Breast epithelium (tissue), 4 donors: ENCODE measurements around the gene CBX8. TPM values are rescaled to one million over a fixed set of nuclear protein-coding genes. Genes with fewer than 3 reads are reported as not detected.

Source experiments
- DNase-seq, 2 donors: peaks; one replicate each; pipeline ENCODE4 v3.0.0-alpha.2; 2019; ENCODE audit warnings: low spot score in 2 of 2
- H3K27ac ChIP-seq, 2 donors: fragments of 200-600 bp; sonication (generic) in 1 of 2; one replicate each; pipeline ENCODE4 v1.5.1; 2016 to 2019; ENCODE audit warnings: mild to moderate bottlenecking in 1 of 2
- H3K27me3 ChIP-seq, 2 donors: fragments of 200-600 bp; sonication (generic) in 1 of 2; one replicate each; pipeline versions ENCODE4 v1.5.1 to v1.6.0; 2017 to 2019; ENCODE audit warnings: control low read depth in 1 of 2, mild to moderate bottlenecking in 1 of 2
- H3K36me3 ChIP-seq: fragments of 200-600 bp; one replicate; pipeline ENCODE4 v1.5.1; 2019
- H3K4me1 ChIP-seq, 2 donors: fragments of 200-600 bp; sonication (generic); one replicate each; pipeline ENCODE4 v1.5.1; 2016 to 2019; ENCODE audit warnings: control low read depth in 1 of 2
- H3K4me3 ChIP-seq, 3 donors: fragments of 200-600 bp; sonication (generic); 1 replicate in 2 of 3; 2 replicates in 1 of 3; pipeline ENCODE4 v1.5.1; 2016 to 2019; ENCODE audit warnings: mild to moderate bottlenecking in 3 of 3, moderate library complexity in 2 of 3
- H3K9me3 ChIP-seq, 2 donors: fragments of 200-600 bp; sonication (generic) in 1 of 2; one replicate each; pipeline ENCODE4 v1.5.1; 2016 to 2019; ENCODE audit warnings: control low read depth in 1 of 2
- CTCF ChIP-seq, 3 donors: fragments of 450-650 bp; IDR thresholded peaks; one replicate each; pipeline ENCODE4 v1.5.1; 2016 to 2017; ENCODE audit warnings: antibody characterized with exemption in 3 of 3, mild to moderate bottlenecking in 3 of 3, moderate library complexity in 3 of 3
- POLR2A ChIP-seq: fragments of 450-650 bp; IDR thresholded peaks from one replicate; pipeline ENCODE4 v1.6.1; 2016; ENCODE audit warnings: antibody characterized with exemption, mild to moderate bottlenecking, moderate library complexity
- POLR2AphosphoS5 ChIP-seq, 3 donors: sonication (generic); formaldehyde crosslinking; IDR thresholded peaks; one replicate each; pipeline ENCODE4 v1.6.1; 2017; ENCODE audit warnings: antibody characterized with exemption in 3 of 3
- intact Hi-C: fragments of 100-400 bp; cut with DNase I; formaldehyde crosslinking; loops from one replicate; pipeline ENCODE4 v1.15.1; 2023; ENCODE audit warnings: low total_unique reads
- total RNA-seq, 3 donors: library from RNA; depleted of rRNA; stranded (reverse); fragments of >200 nt; gene quantifications; one replicate each; pipeline ENCODE4 v1.1.0, GENCODE V29; 2016

CBX8 gene
- total RNA-seq, 3 donors from 2014 or later, result 1.9 to 9.2 (median 6.7) TPM

DNA sequence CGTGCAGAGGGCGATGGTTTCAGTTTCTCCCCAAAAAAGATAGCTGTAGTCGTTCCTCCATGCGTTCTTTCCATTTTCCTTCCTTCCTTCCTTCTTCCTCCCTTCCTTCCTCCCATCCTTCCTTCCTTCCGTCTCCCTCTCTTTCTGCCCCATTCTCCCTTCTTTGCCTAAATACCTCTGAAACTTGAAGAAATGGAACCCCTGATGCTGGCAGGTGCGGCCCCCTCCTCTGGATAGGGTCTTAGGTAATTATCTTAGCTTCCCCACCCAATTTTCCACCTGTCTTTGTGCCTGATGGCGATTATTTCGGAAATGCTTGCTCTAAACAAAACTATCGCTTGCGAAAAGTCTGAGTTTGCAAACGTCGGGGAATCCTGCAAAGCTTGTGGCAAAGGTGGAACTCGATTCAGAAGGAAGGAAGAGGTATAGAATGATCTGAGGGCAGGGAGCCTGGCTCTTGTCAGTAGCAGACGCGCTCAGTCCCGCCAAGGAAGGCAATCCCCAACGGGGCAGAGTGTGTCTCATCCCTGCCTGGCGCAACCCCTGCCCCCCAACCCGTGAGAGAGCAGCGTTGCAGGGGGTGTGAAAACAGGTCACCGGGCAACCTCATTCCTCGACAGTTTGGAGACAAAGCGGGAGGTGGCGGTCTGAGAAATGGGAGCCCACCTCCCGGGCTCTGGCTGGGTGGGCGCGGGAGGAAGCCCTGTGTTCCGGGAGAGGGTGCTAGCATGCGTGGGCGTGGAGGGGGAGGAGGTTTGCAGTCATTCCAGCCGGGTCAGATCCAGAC lies 2.9 kb upstream of the CBX8 start:
- Histone ChIP-seq H3K27me3 (peaks cover 34 to 70% of the 10 kb centered on the region in 2 donors), H3K27ac (no peak overlapping the region), H3K9me3 (no peaks in the 10 kb centered on the region), H3K4me1 (peaks cover 3 to 41% of the 10 kb centered on the region in 2 donors), H3K36me3 (no peaks in the 10 kb centered on the region), H3K4me3 (peak overlapping the region in 2 of 3 donors; percentile 18 to 93)
- intact Hi-C loops, result no loop called here
- TF ChIP-seq POLR2AphosphoS5 (IDR thresholded peaks at IDR 0.05), result no peak
- no peak for TF ChIP-seq CTCF (IDR thresholded peaks at IDR 0.05)
- TF ChIP-seq POLR2A, result no peak
- no peak for DNase-seq

DNA sequence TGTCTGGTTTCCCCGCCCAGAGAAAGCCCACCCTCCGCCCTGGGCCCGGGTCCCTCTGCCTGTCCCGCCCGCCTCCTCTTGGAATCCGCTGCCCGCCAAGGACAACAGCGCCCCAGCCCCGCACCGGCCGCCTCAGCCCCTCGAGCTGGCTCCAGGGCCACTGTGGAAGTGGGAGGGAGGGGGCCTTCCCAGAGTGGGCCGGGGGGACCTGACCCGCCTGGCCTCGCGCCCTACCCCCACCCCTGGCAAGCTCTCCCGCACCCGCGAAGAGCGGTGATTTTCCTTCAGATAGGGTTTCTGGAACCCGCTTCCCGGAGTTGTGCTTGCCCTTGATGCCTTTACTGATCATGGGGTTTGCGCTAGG lies 2.3 kb upstream of the CBX8 start:
- peaks cover 32 to 64% of the 10 kb centered on the region in 2 donors for H3K27me3 ChIP-seq
- no peaks in the 10 kb centered on the region for H3K9me3 ChIP-seq
- no peak for DNase-seq
- no peaks in the 10 kb centered on the region for H3K36me3 ChIP-seq
- intact Hi-C loops, result no loop called here
- peaks cover 3 to 41% of the 10 kb centered on the region in 2 donors for H3K4me1 ChIP-seq
- no peak overlapping the region for H3K27ac ChIP-seq
- no peak for TF ChIP-seq POLR2AphosphoS5 (IDR thresholded peaks at IDR 0.05)
- TF ChIP-seq CTCF (IDR thresholded peaks at IDR 0.05), result no peak
- no peak for TF ChIP-seq POLR2A
- H3K4me3 ChIP-seq, result peak overlapping the region in 2 of 3 donors; percentile 18 to 93

DNA sequence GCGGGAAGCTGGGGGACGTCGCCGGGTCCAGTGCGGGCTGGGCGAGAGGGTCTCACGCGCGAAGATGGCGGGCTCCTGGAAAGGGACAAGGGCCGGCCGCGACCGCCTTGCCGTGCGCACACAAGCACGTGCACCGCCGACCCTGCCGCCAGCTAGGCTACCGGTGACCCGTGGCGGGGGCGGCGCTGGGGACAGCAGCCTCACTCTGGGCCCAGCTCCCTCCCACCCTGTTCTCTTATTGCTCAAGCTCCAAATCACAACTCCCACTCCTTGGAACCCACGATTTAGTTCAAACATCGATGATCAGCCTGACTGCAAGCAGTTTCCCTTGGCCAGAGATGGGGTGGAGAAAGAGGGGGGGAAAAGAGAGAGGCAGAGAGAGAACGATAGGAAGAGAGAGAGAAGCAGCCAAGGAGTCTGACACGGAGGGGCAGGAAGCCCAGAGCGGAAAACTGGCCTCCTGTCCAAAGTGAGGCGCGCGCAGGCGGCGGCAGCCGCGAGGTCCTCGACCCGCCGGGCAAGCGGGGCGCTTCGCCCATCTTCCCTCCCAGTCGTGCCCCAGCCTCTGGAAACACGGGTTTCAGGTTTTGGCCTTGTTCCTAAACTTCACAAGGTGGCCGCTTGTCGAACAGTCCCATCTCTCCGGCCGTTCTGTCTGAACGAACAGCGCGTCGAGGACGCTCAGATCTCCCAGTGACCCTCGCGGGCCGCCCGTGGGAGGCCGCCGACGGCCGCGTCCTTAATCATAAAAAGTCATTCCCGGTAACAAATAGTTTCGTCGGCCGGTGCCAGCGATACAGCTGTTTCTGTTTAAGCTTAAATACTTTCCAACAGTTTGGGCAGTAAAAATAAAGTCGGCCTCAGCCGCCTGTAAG lies 1.7 kb upstream of the CBX8 start:
- H3K27me3 ChIP-seq, result peaks cover 28 to 60% of the 10 kb centered on the region in 2 donors
- H3K9me3 ChIP-seq, result no peaks in the 10 kb centered on the region
- no peaks in the 10 kb centered on the region for H3K36me3 ChIP-seq
- no peak for DNase-seq
- TF ChIP-seq CTCF (IDR thresholded peaks at IDR 0.05) (no peak), POLR2AphosphoS5 (IDR thresholded peaks at IDR 0.05) (peak in 1 of 3 donors; percentile 3), POLR2A (no peak)
- H3K27ac ChIP-seq, result no peak overlapping the region
- peak overlapping the region; percentile 62 to 93 (median 76) for H3K4me3 ChIP-seq
- intact Hi-C loops, result loop anchor here (1.0 kb wide), 1 partner anchor 41 kb away; the partner anchor contains the start of gene CBX4
- H3K4me1 ChIP-seq, result peaks cover 3 to 36% of the 10 kb centered on the region in 2 donors

GRCh38 chr17:79797492-79798298 lies 818 bp upstream of the CBX8 start:
- no peaks in the 10 kb centered on the region for H3K9me3 ChIP-seq
- peaks cover 20 to 60% of the 10 kb centered on the region in 2 donors for H3K27me3 ChIP-seq
- H3K4me1 ChIP-seq, result peaks cover 3 to 36% of the 10 kb centered on the region in 2 donors
- H3K27ac ChIP-seq, result peak overlapping the region; percentile 88
- H3K36me3 ChIP-seq, result no peaks in the 10 kb centered on the region
- TF ChIP-seq POLR2AphosphoS5 (IDR thresholded peaks at IDR 0.05) (peak in 1 of 3 donors; percentile 12), CTCF (IDR thresholded peaks at IDR 0.05) (no peak)
- H3K4me3 ChIP-seq, result peak overlapping the region; percentile 62 to 93 (median 76)
- no peak for DNase-seq
- intact Hi-C loops, result loop anchor here (1.0 kb wide), 1 partner anchor 42 kb away; the partner anchor contains the start of gene CBX4
